OCI-LY3 (cell line): Measurements from ENCODE around the gene RNF111.

ENCODE experiments used
- CTCF ChIP-seq: fragments of 200-600, 300-600 bp; sonication (generic); IDR thresholded peaks from 2 replicates; pipeline ENCODE4 v1.5.1; 2014; ENCODE audit warnings: antibody characterized with exemption, low read length, low read depth
- EZH2phosphoT487 ChIP-seq: fragments of 200-600 bp; shearing (Covaris generic); IDR thresholded peaks from 2 replicates; pipeline ENCODE4 v1.6.1; 2018; ENCODE audit warnings: antibody characterized with exemption, mixed run types, low read depth

- TF ChIP-seq CTCF (no peak), EZH2phosphoT487 (no peak)
Observed at GRCh38 chr15:59059076-59059597, 71.7 kb downstream of the RNF111 start.
